K562 (cell line): ENCODE measurements around the gene KIF19. TPM values are rescaled to one million over a fixed set of nuclear protein-coding genes. Genes with fewer than 3 reads are reported as not detected.

ENCODE experiments used
- ATAC-seq: fragments of 200-7000 bp; cut with Tn5 transposase; 3 replicates; pipeline ENCODE4 v1.9.1; 2020; ENCODE audit warnings: moderate library complexity
- BruUV-seq: library from RNA; stranded (reverse); fragments of 400-500 nt; replicated peaks from 2 replicates; lab custom pipeline; 2021; lab: Mats Ljungman, UMichigan
- CTCF ChIA-PET: fragments of 300-600 bp; formaldehyde crosslinking; extraction: SDS; loops from one replicate; lab custom pipeline; 2021; ENCODE audit warnings: low intra/inter-chr PET ratio; lab: Yijun Ruan, JAX
- POLR2A ChIA-PET: fragments of 300-600, 350-650 bp; sonication (Branson Sonifier 250); formaldehyde crosslinking; extraction: SDS; loops from one replicate; lab custom pipeline; 2021; ENCODE audit warnings: antibody characterized with exemption, inconsistent platforms; lab: Yijun Ruan, JAX
- DNase-seq, 4 experiments: peaks; one replicate each; pipeline versions ENCODE4 v3.0.0 to v3.0.0-alpha.2; 2011 to 2018; ENCODE audit warnings: low spot score in 3 of 4, mixed read lengths in 3 of 4; ENCODE audit errors: extremely low read depth in 1 of 4
- FAIRE-seq: peaks from 2 replicates; lab custom pipeline; 2011; peaks lifted over from hg19 to GRCh38; lab: Jason Lieb, UNC
- H2AFZ ChIP-seq: 2 replicates; pipeline ENCODE4 v1.6.0; 2011; ENCODE audit warnings: low read depth, low read length, control low read depth, inconsistent platforms
- H3K27ac ChIP-seq: fragments of 200-600 bp; 3 replicates; pipeline ENCODE4 v1.8.0; 2011; ENCODE audit warnings: low read depth, mild to moderate bottlenecking, control low read depth, inconsistent platforms, low read length, moderate library complexity, mixed read lengths; ENCODE audit errors: extremely low read depth
- H3K27me3 ChIP-seq, 2 experiments: fragments of 300-600 bp in 1 of 2; 2 replicates in 1 of 2; 3 replicates in 1 of 2; pipeline versions ENCODE4 v1.6.0 to v1.8.0; 2011; ENCODE audit warnings: inconsistent platforms in 2 of 2, low read length in 2 of 2, mild to moderate bottlenecking in 1 of 2, mixed read lengths in 1 of 2, moderate library complexity in 1 of 2; ENCODE audit not compliant: control insufficient read depth in 2 of 2, insufficient read depth in 2 of 2
- H3K36me3 ChIP-seq: fragments of 300-600 bp; 3 replicates; pipeline ENCODE4 v1.8.0; 2011; ENCODE audit warnings: mild to moderate bottlenecking, low read length, inconsistent platforms; ENCODE audit not compliant: control insufficient read depth, insufficient read depth
- H3K4me1 ChIP-seq, 2 experiments: fragments of 200-600 bp in 1 of 2; replicated peaks in 1 of 2; 2 replicates in 1 of 2; 3 replicates in 1 of 2; pipeline versions ENCODE4 v1.5.1 to v1.8.0; 2011; ENCODE audit warnings: inconsistent platforms in 2 of 2, low read length in 2 of 2, mild to moderate bottlenecking in 1 of 2, mixed read lengths in 1 of 2, moderate library complexity in 1 of 2; ENCODE audit not compliant: control insufficient read depth in 2 of 2, insufficient read depth in 2 of 2
- H3K4me2 ChIP-seq: 2 replicates; pipeline ENCODE4 v1.6.1; 2011; ENCODE audit warnings: low read length, control low read depth, inconsistent platforms, mixed read lengths; ENCODE audit not compliant: insufficient read depth
- H3K4me3 ChIP-seq: fragments of 200-600 bp; sonication (generic), shearing (Covaris generic); 2 replicates; pipeline ENCODE4 v1.5.1; 2016; ENCODE audit warnings: control low read depth, inconsistent platforms
- H3K79me2 ChIP-seq: fragments of 200-600 bp; 3 replicates; pipeline ENCODE4 v1.8.0; 2011; ENCODE audit warnings: low read length, inconsistent platforms; ENCODE audit not compliant: control insufficient read depth, insufficient read depth
- H3K9ac ChIP-seq, 2 experiments: 2 replicates each; pipeline versions ENCODE4 v1.6.0 to v1.6.1; 2011; ENCODE audit warnings: low read depth in 2 of 2, low read length in 2 of 2, control low read depth in 1 of 2, inconsistent platforms in 1 of 2, mild to moderate bottlenecking in 1 of 2, mixed read lengths in 1 of 2; ENCODE audit not compliant: insufficient read depth in 1 of 2
- H3K9me1 ChIP-seq: one replicate; pipeline ENCODE4 v1.6.0; 2011; ENCODE audit warnings: inconsistent platforms, mild to moderate bottlenecking, low read length, moderate library complexity; ENCODE audit not compliant: control insufficient read depth, insufficient read depth
- H3K9me3 ChIP-seq: replicated peaks from 2 replicates; pipeline ENCODE4 v1.5.1; 2011; ENCODE audit warnings: low read depth, low read length, inconsistent platforms; ENCODE audit not compliant: control insufficient read depth, insufficient read depth
- H4K20me1 ChIP-seq: replicated peaks from 2 replicates; pipeline ENCODE4 v1.6.1; 2011; ENCODE audit warnings: low read length, inconsistent platforms, mixed read lengths; ENCODE audit not compliant: control insufficient read depth, insufficient read depth
- CREM ChIP-seq: IDR thresholded peaks from 2 replicates; pipeline ENCODE4 v1.6.1; 2014; ENCODE audit warnings: antibody characterized with exemption, low read depth
- HNRNPUL1 ChIP-seq: fragments of 200-400 bp; formaldehyde crosslinking; IDR thresholded peaks from 2 replicates; pipeline ENCODE4 v1.6.1; 2017; ENCODE audit warnings: low read length
- RBM22 ChIP-seq: fragments of 200-400 bp; formaldehyde crosslinking; IDR thresholded peaks from 2 replicates; pipeline ENCODE4 v1.6.1; 2018; ENCODE audit warnings: low read length, low read depth; ENCODE audit not compliant: poor library complexity, severe bottlenecking
- RNF2 ChIP-seq: sonication (generic); IDR thresholded peaks from 2 replicates; pipeline ENCODE4 v1.6.1; 2016
- TEAD4 ChIP-seq, 2 experiments: sonication (generic) in 1 of 2; formaldehyde crosslinking in 1 of 2; IDR thresholded peaks; 2 replicates each; pipeline versions ENCODE4 v1.6.1 to v1.8.0; 2012 to 2022; ENCODE audit warnings: borderline replicate concordance in 1 of 2, inconsistent platforms in 1 of 2, low read length in 1 of 2, mild to moderate bottlenecking in 1 of 2, missing genetic modification reagents in 1 of 2
- ZFP36 ChIP-seq: fragments of 150-350 bp; IDR thresholded peaks from 2 replicates; pipeline ENCODE4 v1.6.1; 2018; ENCODE audit warnings: low read length, low read depth; ENCODE audit not compliant: partially characterized antibody
- ZNF184 ChIP-seq: sonication (generic); formaldehyde crosslinking; IDR thresholded peaks from 2 replicates; pipeline ENCODE4 v1.5.0; 2020; ENCODE audit warnings: missing genetic modification reagents
- WGBS: fragments of 100-300 bp; shearing (Covaris generic); methylation state at CpG from one replicate; pipeline ENCODE4 v1.1.6; 2016; ENCODE audit warnings: low coverage, mixed read lengths; ENCODE audit not compliant: insufficient coverage; ENCODE audit errors: missing lambda C conversion rate; 5-methylcytosine and 5-hydroxymethylcytosine counted together
- in situ Hi-C: fragments of 300-500 bp; cut with MboI; formaldehyde crosslinking; loops from 4 replicates; pipeline ENCODE4 v1.15.0; 2018; ENCODE audit warnings: inconsistent platforms, mixed read lengths
- intact Hi-C: fragments of 100-400 bp; cut with micrococcal nuclease; formaldehyde crosslinking; loops from 2 replicates; pipeline ENCODE4 v1.14.2; 2022
- polyA plus RNA-seq, 8 experiments: library from polyadenylated mRNA; depleted of rRNA in 4 of 8; stranded (reverse) in 5 of 8; unstranded in 3 of 8; fragments of >200 nt; fragmentation: Nextera tagmentation in 2 of 8; fragmentation: Illumina TruSeq in 1 of 8; extraction: Ambion mirVana in 2 of 8; extraction: Trizol in 1 of 8; gene quantifications; 2 replicates each; pipeline versions ENCODE4 v1.2.1 to v1.2.3, GENCODE V29; 2011 to 2014; ENCODE audit warnings: inconsistent platforms in 1 of 8, missing spikeins in 1 of 8
- total RNA-seq, 7 experiments: library from RNA; depleted of rRNA in 6 of 7; stranded (reverse); fragments of >200 nt in 6 of 7; fragmentation: Illumina TruSeq in 2 of 7; extraction: Trizol in 2 of 7; gene quantifications; 2 replicates each; pipeline versions ENCODE4 v1.2.1 to v1.2.3, GENCODE V29; 2011 to 2021; ENCODE audit warnings: low replicate concordance in 1 of 7
- TF ChIP-seq, protein P1 (sequence below): fragments of 450-650 bp; IDR thresholded peaks from 2 replicates; pipeline ENCODE4 v1.7.1; 2018; ENCODE audit warnings: mild to moderate bottlenecking, low read depth; ENCODE audit not compliant: partially characterized antibody
- TF ChIP-seq, protein P2 (sequence below): IDR thresholded peaks from 3 replicates; pipeline ENCODE4 v1.6.1; 2011; ENCODE audit warnings: borderline replicate concordance, mild to moderate bottlenecking, moderate library complexity; ENCODE audit not compliant: insufficient read length; ENCODE audit errors: extremely low read depth
- TF ChIP-seq, protein P3 (sequence below), 2 experiments: fragments of 450-650 bp in 1 of 2; sonication (generic) in 1 of 2; formaldehyde crosslinking in 1 of 2; IDR thresholded peaks in 1 of 2; conservative IDR thresholded peaks in 1 of 2; 2 replicates each; pipeline versions ENCODE4 v1.6.1 to v1.8.1; 2016 to 2023; ENCODE audit warnings: mild to moderate bottlenecking in 2 of 2, moderate library complexity in 2 of 2, inconsistent platforms in 1 of 2, missing genetic modification reagents in 1 of 2
- TF ChIP-seq, protein P4 (sequence below): fragments of 450-650 bp; formaldehyde crosslinking; IDR thresholded peaks from 2 replicates; pipeline ENCODE4 v1.4.0; 2022; ENCODE audit warnings: missing genetic modification characterization

Gene KIF19
- total and polyA plus RNA-seq, 9 of the 15 experiments (the other 6 are each of a cell fraction or from before 2014, with no cell fraction given): 0.10 TPM; not detected in 8

DNA sequence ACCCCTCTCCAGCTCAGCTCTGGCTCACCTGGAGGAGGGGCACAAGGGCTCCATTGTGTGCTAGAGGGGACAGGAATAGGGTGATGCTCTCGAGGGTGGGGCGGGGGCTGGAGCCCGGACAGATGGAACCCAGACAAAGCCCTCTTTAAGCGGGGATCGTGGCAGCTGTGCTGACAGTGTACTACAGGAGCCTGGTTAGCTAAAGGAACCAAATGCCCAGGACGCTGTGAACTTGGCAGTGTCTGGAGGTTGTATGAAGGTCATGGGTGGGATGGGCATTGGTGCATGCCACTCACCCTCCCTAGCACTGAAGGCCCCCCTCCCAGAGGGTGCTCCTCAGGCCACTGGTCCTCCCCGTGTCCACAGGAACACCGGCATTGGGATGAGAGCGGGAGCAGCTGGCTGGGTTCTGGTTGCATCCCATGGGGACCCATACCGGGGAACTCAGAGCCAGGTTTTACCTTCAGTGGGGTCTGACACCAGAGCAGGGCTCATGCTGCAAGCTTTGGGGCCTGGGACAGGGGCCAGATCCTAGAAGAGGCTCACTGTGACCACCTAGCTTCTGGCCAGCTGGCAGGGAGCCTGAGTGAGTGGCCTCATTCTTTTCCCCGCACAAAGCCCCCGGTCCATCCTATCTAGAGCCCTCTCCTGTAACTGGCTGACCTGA, 11.9 kb downstream of the KIF19 start:
- CTCF ChIA-PET: no interaction called here
- H3K9me1 ChIP-seq: no peaks in the 10 kb centered on the region
- no peak overlapping the region for H3K27ac ChIP-seq
- no peak overlapping the region for H3K4me2 ChIP-seq
- H3K9me3 ChIP-seq: no peaks in the 10 kb centered on the region
- no peak for TF ChIP-seq TEAD4 (IDR thresholded peaks at IDR 0.05; ENCODE audit: low read length)
- TF ChIP-seq TEAD4 (CRISPR knock-in tag; IDR thresholded peaks at IDR 0.05; ENCODE audit: borderline replicate concordance): no peak
- no peak for TF ChIP-seq ZNF184
- TF ChIP-seq, protein P1, sequence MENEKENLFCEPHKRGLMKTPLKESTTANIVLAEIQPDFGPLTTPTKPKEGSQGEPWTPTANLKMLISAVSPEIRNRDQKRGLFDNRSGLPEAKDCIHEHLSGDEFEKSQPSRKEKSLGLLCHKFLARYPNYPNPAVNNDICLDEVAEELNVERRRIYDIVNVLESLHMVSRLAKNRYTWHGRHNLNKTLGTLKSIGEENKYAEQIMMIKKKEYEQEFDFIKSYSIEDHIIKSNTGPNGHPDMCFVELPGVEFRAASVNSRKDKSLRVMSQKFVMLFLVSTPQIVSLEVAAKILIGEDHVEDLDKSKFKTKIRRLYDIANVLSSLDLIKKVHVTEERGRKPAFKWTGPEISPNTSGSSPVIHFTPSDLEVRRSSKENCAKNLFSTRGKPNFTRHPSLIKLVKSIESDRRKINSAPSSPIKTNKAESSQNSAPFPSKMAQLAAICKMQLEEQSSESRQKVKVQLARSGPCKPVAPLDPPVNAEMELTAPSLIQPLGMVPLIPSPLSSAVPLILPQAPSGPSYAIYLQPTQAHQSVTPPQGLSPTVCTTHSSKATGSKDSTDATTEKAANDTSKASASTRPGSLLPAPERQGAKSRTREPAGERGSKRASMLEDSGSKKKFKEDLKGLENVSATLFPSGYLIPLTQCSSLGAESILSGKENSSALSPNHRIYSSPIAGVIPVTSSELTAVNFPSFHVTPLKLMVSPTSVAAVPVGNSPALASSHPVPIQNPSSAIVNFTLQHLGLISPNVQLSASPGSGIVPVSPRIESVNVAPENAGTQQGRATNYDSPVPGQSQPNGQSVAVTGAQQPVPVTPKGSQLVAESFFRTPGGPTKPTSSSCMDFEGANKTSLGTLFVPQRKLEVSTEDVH: no peak
- no peak for TF ChIP-seq CREM
- TF ChIP-seq HNRNPUL1: no peak
- no peak for TF ChIP-seq RNF2
- TF ChIP-seq, protein P2, sequence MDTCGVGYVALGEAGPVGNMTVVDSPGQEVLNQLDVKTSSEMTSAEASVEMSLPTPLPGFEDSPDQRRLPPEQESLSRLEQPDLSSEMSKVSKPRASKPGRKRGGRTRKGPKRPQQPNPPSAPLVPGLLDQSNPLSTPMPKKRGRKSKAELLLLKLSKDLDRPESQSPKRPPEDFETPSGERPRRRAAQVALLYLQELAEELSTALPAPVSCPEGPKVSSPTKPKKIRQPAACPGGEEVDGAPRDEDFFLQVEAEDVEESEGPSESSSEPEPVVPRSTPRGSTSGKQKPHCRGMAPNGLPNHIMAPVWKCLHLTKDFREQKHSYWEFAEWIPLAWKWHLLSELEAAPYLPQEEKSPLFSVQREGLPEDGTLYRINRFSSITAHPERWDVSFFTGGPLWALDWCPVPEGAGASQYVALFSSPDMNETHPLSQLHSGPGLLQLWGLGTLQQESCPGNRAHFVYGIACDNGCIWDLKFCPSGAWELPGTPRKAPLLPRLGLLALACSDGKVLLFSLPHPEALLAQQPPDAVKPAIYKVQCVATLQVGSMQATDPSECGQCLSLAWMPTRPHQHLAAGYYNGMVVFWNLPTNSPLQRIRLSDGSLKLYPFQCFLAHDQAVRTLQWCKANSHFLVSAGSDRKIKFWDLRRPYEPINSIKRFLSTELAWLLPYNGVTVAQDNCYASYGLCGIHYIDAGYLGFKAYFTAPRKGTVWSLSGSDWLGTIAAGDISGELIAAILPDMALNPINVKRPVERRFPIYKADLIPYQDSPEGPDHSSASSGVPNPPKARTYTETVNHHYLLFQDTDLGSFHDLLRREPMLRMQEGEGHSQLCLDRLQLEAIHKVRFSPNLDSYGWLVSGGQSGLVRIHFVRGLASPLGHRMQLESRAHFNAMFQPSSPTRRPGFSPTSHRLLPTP: no peak
- no peak for TF ChIP-seq ZFP36
- TF ChIP-seq, protein P3, sequence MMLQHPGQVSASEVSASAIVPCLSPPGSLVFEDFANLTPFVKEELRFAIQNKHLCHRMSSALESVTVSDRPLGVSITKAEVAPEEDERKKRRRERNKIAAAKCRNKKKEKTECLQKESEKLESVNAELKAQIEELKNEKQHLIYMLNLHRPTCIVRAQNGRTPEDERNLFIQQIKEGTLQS (IDR thresholded peaks at IDR 0.05): no peak
- TF ChIP-seq, protein P3 (CRISPR knock-in tag; conservative IDR thresholded peaks at IDR 0.05): no peak
- no peak for TF ChIP-seq RBM22
- TF ChIP-seq, protein P4, sequence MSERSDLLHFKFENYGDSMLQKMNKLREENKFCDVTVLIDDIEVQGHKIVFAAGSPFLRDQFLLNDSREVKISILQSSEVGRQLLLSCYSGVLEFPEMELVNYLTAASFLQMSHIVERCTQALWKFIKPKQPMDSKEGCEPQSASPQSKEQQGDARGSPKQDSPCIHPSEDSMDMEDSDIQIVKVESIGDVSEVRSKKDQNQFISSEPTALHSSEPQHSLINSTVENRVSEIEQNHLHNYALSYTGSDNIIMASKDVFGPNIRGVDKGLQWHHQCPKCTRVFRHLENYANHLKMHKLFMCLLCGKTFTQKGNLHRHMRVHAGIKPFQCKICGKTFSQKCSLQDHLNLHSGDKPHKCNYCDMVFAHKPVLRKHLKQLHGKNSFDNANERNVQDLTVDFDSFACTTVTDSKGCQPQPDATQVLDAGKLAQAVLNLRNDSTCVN (CRISPR knock-in tag): no peak
- FAIRE-seq (no peak), ATAC-seq (no peak), DNase-seq (no peak)
- no TSS peak for BruUV-seq
- H3K79me2 ChIP-seq: no peaks in the 10 kb centered on the region
- POLR2A ChIA-PET: interaction anchor here (0.6 to 1.7 kb wide), 2 partner anchors 9 to 228 kb away, joined by 3 to 8 read pairs; no protein-coding TSS in a partner anchor
- no peaks in the 10 kb centered on the region for H3K36me3 ChIP-seq
- intact Hi-C loops (no loop called here), in situ Hi-C loops (no loop called here)
- H4K20me1 ChIP-seq: peaks cover 10% of the 10 kb centered on the region
- peaks cover 2 to 45% of the 10 kb centered on the region in 2 experiments; a peak in 3 of 5 replicates for H3K27me3 ChIP-seq
- 7% methylated on average over 10 of the region's 12 CpGs for WGBS
- H3K4me3 ChIP-seq: no peak overlapping the region
- no peak overlapping the region for H3K9ac ChIP-seq
- no peak overlapping the region for H2AFZ ChIP-seq
- H3K4me1 ChIP-seq: peaks cover 2 to 10% of the 10 kb centered on the region in 2 experiments; a peak in 4 of 5 replicates
